A172 (cell line): ENCODE data around the gene DNM3. TPM values are rescaled to one million over a fixed set of nuclear protein-coding genes. Genes with fewer than 3 reads are reported as not detected.
A peak's percentile ranks its signal among the peaks of the same experiment; 100 is the strongest.

ENCODE experiments used
- DNase-seq: peaks from one replicate; pipeline ENCODE4 v3.0.0-alpha.2; 2015; ENCODE audit warnings: low spot score
- total RNA-seq: library from RNA; depleted of rRNA; stranded (reverse); fragments of >200 nt; shearing (Covaris generic); gene quantifications from 2 replicates; pipeline ENCODE4 v1.2.3, GENCODE V29; 2014

DNM3 gene
- total RNA-seq, 1 experiment from 2014 or later, result 0.90 TPM

GRCh38 chr1:172394141-172394751, 552.9 kb downstream of the DNM3 start:
- DNase-seq, result no peak

DNA sequence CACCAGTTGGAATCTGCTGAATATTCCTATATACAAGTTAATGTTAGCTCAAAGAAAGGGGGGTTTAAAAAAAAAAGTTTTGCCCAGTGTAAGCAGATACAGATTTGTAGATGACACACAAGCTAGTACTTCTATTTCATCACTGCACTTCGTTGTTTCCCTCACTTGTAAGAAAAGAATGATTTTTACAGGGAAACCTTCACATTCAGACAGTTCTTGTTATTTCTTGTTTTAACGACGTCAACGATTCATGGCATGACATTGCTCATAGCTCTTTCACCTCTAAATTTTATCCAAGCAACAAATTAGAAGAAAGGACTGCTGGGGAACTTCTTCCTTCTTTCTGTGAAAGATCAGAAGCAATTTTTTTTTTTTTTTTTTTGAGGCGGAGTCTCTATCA, 553.5 kb downstream of the DNM3 start:
- no peak for DNase-seq

DNA sequence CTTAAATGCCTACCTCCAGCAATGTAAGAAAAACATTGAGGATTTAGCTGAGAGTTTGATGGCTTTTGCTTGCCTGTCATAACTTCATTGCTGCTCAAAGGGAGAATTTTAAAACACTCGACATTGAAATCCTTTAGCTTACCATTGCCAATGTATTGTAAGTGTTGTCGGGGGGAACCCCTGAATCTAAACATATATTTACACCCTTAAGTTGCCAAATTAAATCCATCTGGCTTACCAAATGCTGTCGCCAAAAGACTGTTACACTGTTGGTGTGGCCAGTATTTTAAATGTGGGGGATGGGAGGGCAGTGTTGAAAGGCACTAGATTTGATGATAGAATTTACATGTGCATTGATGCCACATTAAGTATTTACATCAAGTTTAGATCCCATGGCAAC, 554.3 kb downstream of the DNM3 start:
- no peak for DNase-seq

DNA sequence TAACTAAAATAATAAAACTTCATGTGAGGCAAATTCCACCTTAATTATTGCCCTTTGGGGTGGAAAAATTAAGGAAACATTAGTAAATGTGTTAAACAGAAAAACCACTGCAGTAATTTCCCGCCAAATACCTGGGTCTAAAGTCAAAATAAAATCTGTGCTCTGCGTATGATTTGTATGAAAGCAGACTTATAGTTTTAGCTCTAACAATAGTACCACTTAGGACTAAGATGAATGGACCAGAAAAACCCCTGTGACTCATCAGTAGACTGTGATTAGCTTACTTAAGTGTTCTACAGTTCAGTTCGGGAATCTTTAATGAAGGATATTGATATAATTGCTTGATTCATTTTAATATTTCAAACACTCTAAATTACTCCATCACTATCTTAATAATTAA, 555.9 kb downstream of the DNM3 start:
- peak; percentile 82 for DNase-seq

DNA sequence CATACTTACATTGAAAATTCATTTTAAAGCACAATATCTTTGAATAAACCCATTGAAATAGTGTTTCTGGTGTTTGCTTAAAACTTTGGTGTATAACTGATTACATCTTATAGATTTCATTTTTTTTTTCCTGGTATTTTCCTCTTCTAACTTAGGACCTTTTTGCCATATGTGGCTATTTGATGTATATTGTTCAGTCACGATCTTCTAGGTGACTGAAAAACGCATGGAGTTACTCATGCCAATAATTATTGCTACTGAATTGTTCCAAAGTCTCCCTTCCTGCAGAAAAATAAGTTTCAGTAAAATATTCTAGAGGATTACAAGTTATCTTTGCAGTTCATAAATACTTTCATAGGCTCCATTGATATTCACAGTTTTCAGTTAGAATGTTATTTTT, 556.3 kb downstream of the DNM3 start:
- DNase-seq, result no peak

GRCh38 chr1:172398193-172398592, 556.9 kb downstream of the DNM3 start:
- no peak for DNase-seq

DNA sequence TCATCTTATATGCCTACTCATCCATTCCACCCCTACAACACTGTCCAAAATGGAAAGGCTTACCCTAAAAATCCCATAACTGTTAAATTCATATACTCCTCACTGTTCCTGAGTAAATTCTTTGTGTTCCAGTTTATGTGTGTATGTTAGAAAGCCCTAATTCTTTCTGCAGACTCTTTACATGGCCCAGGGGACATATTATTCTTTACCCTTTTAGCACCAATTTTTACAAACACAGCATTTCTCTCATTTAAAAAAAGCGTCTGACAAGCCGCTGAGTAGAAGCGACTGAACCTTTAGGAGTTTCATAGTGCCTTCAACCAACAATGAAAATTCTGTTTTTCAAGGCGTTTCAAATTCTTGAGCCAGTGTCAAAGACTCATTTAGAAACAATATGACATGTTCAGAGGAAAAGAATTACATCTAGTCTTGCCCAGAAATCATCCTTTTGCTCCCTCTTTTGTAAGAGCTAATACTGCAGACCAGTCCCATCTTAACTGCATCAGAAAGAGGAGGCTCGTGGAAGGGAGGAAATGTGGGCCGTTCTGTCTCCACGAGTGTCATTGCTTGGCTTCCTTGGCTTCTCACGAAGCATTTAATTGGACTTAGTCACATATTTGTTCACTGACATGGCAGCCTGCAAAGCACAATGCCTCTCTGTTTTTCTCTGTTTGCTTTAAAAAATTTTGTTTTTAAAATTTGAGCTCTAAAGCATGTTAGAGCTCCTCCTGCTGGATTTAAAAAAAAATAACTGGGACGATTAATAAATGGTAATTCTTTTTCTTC, 557.9 kb downstream of the DNM3 start:
- peak; percentile 89 for DNase-seq

DNA sequence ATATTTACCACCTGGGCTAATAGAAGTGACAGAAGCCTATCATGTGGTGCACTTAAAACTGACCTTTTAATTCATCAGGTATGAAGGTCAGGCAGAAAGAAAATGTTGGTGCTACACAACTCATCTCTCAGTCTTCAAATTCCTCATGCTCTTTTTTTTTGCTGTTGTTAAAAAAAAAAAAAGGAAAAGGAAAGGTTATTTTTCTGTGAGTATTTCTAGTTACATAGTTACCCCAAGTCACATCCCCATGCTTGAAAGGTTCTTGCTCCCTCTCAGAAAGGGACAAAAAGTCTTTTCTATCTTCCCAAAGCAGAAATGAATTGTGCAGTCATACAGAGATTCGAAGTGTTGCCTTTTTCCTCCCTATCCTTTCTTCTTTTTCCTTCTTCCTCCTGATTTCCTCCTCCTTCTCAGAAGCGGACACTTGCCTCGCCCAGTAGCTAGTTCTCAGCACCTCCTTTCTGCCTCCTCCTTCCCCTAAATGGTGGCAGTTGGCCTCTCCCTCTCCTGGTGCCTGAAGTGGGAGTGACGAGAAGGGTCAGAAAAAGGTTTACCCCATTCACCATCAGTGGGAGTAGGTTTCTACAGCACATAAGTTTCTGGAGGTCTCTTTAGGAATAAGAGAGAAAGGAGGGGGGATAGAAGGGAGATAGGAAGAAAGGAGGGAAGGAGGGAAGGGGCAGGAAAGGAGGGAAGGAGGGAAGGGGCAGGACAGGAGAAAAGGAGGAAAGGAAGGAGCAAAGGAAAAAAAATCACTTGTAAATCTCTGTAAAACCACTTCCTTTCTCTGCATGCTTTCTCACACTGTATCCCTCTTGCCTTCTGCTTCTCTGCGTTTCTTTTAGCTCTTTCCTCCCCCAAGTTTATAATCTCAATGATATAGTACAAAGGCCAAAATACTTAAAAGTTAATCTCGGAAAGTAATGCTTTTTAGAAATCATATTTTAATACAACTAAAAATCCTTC, 558.7 kb downstream of the DNM3 start:
- no peak for DNase-seq

DNA sequence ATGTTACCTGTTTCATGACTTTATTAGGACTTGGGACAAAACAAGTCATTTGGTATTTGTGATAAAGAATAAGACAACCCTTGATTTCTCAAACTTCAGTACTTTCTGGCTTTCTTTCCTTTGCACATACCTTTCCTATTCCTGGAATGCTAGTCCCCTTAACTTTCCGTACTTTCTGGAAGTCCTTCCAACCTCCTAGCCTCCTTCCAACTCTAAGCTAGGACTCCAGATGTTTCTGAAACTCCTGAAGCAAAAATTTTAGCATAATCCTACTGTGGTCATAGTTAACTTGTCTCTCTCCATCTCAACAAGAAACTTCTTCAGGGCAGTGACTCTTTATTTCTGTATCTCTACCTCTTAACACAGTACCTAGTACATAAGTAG, 559.4 kb downstream of the DNM3 start:
- no peak for DNase-seq

GRCh38 chr1:172401477-172401876, 560.2 kb downstream of the DNM3 start:
- no peak for DNase-seq

GRCh38 chr1:172401892-172402291, 560.6 kb downstream of the DNM3 start:
- no peak for DNase-seq

DNA sequence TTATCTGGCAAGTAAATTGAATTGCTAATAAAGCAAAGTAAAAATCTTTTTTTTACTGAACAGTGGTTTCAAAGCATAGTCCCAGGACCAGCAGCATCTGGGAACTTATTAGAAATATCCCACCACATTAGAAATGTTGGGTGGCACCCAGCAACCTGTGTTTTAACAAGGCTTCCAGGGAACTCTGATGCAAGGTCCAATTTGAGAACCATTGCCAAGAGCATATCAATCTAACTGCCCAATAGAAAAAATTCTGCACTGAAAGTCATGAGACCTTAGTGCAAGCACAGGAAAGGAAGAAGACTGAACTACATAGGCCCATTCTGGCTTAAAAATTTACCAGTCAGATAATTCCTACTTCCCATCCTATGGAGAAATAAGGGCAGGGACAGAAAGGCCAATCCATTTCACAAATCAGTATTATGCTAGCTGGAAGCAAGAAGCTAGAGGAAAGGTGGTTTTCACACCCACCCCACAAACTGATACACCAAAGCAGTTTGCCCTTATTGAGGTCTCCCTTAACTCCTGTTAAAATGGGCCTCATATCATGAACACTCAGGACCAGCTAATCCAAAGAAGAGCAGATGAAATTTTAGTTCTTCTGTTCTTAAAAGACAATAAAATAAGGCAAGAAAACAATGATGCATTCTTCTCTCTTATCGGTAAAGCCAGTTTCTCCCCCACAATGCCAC, 561.7 kb downstream of the DNM3 start:
- DNase-seq, result no peak

DNA sequence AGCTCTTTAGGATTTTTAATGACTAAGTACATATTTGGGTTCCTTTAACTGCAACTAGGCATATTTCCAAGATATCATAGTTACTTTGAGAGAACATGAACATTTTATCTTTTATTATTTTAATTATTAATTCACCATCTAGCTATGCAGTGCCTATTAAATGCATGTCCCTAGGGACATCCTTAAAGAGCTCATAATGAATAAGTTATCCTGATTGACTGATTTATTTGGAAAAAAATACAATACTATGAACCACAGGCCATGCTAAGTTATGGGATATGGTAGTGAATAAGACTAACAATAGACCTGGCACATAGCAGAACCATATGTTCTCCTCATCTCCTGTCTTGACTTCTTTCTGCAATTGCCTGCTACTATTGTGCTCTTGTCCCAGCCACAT, 562.8 kb downstream of the DNM3 start:
- no peak for DNase-seq

DNA sequence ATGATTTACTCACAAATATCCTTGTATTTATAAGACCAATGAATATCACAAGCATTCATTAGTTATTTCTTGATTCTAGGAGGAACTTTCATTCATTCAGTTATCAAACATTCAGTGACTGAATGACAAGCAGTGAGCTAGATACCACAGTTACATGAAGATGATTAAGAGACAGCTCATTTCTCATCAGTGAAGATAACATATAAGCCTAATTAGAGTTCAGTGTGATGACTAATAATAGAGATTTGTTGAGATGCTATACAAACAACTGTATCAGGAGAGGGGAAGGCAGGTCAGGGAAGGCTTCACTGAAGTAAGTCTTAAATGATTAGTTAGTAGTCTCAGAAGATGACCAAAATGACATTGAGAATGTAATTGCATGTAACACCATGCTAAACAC, 564.6 kb downstream of the DNM3 start:
- DNase-seq, result no peak

- DNase-seq, result no peak
These were observed 565.7 kb downstream of the DNM3 start for GRCh38 chr1:172406968-172407367.

GRCh38 chr1:172408958-172409357, 567.7 kb downstream of the DNM3 start:
- DNase-seq, result no peak

DNA sequence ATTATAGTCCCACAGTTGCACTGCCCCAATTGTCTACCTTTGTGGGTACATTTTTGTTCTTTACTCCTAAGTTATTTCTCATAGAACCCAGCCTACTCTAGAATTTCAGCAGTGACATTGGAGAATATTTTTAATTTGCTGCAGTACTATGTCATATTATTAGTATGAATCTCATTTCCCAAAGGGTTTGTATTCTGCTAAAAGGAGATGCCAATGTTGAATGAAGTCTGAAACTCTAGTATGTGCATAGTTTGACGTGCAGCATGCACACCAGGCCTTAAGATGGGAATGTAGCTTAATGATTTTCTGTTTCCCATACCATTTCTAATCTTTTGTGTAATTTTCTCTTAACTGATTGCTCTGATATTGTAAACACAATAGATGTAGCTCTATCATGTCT, 568.7 kb downstream of the DNM3 start:
- no peak for DNase-seq

GRCh38 chr1:172411791-172412338, 570.6 kb downstream of the DNM3 start:
- DNase-seq, result no peak

- DNase-seq, result no peak
These were observed 573.0 kb downstream of the DNM3 start for GRCh38 chr1:172414331-172414730.

DNA sequence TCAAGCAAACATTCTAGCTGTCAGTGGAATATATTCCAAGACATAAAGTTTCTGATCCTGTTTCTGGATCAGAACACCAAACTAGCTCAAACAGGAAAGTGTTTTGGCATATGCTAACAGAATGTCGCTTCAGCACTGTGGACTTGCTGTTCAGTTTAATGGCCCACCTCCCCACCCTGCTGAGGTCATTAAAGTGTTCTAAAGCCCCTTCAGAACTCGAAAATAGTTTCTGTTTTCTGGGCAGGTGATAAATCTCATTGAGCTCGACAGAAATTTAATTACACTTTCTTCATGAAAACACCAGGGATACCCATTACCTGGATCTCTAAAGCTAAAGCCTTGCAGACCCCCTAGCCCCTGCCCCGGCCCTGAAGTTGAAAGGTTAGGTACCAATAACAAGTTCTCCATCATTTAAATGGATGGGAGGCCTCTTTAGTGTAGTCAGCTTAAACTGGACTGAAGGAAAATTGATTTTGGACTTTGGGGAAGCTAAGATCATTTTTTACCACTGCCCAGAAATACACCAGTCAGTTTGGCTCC, 575.3 kb downstream of the DNM3 start:
- DNase-seq, result no peak

DNA sequence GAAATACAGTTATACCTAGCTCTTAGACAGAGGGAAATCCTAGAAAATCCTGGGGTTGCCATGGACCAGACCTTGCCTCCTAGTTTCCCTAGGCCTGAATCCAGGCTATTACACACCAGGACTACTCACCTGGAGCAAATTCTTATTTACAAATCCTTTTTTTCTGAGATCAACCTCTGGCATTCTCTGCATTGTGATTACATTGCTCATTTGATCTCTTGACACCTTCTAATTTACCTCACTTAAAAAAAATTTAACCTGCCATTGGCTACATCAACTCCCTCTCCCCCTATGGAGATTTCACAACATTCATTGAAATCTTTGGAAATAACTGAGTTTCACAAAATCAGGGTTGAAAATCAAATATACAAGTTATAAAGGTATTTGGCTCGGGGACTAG, 576.3 kb downstream of the DNM3 start:
- peak; percentile 38 for DNase-seq
